Measurements from ENCODE around the gene UBA3.

The UBA3 gene

GRCh38 chr3:69080233-69080920, at the start of gene UBA3:
Gene UBA3 (minus strand): TSS chr3:69080365. CDS start chr3:69080353, 12 bp downstream.
- DNase-seq: peak; percentile 13 to 79

DNA sequence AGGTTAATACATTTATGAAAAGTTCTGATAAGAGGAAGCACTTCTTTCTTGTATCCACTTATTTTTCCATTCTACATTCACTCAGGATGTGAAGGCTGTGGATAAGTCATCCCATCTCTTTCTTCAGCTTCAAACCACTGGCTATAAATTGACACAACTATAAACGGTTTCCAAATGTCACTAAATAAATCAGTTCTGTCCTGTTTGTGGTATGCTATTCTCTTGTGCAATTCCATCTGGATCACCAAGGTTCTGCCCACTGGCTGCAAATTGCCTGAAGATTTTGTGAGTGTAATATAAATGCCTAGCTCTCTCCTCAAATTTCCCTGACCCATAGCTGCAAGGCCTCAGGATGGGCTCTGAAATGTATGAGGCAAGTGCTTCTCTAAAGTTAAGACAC, 49.4 kb upstream of the UBA3 start:
- DNase-seq: no peak

DNA sequence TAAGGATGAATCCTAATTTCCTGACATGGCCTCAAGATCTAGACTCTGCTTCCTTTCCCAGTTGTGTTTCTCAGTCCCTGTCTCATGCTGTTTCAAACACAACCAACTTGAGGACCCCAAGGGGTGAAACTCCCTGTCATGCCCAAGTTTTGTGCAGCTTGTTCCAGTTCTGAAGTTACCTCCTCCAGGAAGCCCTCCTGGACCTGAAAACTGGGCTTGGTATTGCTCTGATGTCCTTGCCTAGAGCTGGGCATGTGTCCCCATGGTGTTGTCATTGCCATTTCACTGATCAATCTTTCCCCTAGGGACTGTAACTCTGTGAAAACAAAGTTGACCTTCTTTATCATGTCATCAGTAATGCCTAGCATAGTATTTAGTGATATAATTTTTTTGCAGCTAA, 48.3 kb upstream of the UBA3 start:
- no peak for DNase-seq

DNA sequence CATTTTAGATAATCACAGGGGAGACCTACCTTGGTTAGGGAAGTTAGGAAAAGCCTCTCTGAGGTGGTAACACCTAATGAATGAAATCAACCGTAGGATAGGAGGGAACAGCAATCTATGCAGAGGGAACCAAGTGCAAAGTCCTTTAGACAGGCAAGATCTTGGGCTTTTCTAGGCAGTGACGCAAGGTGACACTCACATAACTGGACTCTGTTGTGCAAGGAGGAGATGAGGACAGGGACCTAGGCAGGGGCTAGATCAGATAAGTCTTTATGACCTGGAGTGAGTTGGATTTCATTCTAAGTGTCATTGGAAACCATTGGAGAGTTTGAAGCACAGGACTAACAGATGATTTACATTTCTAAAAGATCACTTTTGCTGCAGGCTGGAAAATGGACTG, 46.8 kb upstream of the UBA3 start:
- no peak for DNase-seq

DNA sequence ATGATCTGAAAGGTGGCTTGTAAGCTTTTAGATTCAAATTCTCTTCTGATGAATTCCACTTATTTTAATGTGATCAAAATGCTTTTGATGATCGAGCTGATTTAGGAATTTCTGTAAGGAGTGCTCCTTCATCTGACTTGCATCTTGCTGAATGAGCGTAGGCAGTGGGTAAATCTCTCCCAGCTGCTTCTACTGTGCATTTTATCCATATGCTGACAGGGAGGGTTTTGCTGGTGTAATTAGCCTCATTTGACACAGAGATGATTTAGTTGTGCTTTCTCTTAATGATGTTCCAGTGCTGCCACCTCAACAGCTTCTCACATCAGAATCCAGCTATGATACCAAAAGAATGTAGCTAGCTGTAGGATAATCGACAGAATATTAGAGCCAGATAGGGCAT, 46.1 kb upstream of the UBA3 start:
- no peak for DNase-seq

DNA sequence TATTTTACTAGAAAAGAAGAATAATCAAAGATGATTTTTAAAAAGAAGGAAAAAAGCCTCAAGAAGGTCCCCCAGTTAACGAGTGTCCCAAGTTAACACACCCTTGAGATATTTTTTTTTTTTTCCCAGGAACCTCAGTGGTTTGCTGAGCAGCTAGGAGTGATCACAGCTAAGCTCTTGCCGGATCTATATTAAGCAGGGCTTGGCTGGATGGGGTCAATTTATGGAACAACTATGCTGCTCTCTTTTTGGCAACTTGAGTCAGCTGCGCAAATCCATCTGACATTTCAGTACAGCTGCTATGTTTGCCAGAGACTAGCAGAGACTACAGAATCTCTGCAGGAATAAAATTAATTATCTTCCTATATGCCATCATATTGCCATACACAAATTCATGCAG, 42.2 kb upstream of the UBA3 start, which contains the start of gene LMOD3:
Gene LMOD3, minus strand, starts transcription at position 193 of the 400 bp plus-strand sequence. CDS start 209 bp downstream, outside the sequence.
- DNase-seq: no peak

DNA sequence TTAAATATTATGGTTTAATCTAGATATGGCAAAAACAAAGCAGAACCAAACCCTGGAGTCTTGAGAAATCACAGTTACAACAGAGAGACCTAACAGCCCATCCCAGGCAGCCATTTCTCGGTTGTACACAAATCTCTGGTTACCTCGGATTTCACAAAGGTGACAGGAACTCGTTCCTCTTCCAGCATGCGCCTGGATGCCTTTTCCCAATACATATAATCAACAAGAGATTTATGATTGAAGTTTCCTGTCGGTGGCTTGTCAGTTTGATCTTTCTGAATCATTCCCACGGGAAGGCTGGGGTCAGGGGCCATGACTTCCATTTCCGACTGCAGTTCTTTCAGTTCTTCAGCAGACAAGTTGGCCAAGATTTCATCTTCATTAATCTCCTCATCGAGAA, 41.8 kb upstream of the UBA3 start:
- no peak for DNase-seq

DNA sequence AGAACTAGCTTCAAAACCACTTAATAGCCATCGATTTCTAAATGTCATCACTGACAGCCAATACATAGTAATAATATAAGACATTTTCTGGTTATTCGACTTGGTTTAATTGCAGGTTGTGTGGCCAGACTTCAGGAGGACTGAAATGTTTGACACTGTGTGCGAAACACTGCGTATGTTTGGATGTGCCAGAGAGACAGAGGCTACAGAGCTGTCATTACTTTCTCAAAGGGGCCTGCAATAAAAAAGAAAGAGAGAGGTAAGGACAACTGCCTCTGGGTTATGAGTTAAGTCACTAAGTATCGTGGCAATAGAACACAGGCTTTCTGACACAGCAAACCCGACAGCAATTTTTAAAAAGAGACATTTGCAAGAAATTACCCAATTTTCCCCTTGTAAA, 41.3 kb upstream of the UBA3 start:
- no peak for DNase-seq

DNA sequence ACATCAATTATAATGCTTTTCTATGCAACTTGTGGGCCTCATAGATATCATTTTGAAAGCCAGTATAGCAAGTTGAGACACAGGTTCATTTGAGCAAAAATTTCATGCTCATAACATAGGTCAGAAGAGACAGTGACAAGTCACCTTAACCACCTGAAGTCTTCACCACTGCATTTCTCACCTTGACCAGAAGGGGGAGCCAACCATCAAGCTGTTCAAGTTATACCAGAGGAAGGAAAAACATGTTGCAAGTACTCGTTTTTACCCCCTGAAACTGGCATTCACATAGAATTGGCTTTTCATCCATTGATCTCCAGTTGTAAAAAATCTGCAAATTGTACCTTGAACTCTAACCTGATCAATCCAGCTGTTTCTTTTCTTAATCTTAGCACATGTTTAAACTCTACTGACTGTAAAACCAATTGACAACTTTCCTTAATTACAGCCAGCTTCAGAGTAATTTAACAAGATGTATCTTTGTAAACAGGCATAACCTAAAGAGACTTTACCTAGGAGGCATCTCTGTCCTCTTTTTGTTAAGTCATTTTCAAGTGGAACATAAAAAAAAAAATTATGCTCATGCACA, 40.8 kb upstream of the UBA3 start:
- DNase-seq: peak; percentile 7 to 12

GRCh38 chr3:69119681-69120080, 39.5 kb upstream of the UBA3 start:
- DNase-seq: no peak

- DNase-seq: no peak
These were observed 39.0 kb upstream of the UBA3 start for GRCh38 chr3:69119138-69119537.

DNA sequence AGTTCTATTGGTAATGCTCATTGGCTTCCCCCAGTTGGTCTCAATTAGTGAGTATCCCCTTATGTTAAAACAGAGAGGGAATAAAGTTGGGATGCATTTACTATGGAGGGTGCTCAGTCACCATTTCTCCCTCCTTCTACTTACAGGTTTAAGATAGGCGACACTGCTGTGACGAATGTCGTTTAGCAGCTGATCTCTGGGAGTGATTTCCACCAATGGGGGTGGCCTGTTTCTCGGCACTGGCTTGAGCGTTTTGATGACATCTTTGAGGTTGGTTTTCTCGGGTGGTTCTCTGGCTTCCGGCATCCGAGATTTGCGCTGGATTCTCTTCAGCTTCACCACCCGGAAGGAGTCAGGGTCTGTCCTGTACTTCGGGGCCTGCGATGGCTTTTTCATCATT, 38.4 kb upstream of the UBA3 start:
- DNase-seq: no peak

- DNase-seq: no peak
These were observed 36.7 kb upstream of the UBA3 start for GRCh38 chr3:69116897-69117296.

DNA sequence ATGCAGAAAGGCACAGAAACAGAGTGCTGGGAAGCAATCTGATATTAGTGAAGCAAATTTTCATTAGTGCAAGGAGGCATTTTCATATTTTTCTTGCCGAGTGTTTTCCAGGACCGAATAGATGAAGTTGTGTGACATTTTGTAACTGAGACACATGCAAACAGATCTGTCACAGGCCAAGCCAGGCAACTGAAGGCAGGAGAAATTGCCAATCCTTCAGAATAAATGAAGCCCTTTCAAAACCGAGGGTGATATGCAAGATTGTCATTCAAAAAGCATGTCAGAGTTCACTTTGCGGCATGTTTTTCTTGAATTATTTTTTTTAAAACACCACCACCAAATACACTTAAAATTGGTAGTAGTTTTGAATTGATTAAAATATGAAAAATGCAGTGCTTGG, 36.0 kb upstream of the UBA3 start:
- DNase-seq: no peak

DNA sequence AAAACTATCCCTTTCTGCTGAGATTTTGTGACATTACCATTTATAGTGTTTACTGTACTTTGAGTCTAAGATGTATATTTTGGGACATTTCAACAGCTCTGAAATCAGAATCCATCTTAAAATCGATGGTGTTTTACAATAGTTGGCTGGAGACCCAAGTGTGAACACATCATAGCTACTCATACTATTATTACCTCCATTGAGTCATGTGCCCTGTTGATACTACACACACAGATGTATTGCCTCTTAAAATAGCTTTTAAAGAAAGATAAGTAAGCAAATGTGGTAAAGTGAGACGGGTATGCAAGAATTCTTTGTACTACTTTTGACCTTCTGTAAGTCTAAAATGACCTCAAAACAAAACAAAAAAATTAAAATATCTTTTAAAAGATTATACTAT, 35.6 kb upstream of the UBA3 start:
- DNase-seq: no peak

DNA sequence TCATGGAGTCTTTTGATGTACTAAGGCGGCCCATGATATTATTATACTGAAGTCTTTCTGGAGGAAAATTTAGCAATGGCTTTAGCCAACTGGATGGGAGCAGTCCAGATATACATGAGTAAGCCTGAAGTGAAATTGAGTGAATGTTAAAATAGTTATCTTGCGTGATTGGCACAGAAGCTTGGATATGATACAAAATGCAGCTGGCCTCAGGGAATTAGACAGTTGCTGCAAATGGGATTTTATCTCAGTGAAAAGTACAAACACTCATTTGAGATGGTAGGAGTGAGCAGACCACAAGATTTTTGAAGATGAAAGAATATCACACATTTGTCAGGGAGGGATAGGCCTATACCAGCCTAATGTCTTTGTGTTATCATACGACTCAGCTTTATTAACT, 33.4 kb upstream of the UBA3 start:
- no peak for DNase-seq

- no peak for DNase-seq
These were observed 30.9 kb upstream of the UBA3 start for GRCh38 chr3:69110941-69111546.

GRCh38 chr3:69108811-69109210, 28.6 kb upstream of the UBA3 start:
- no peak for DNase-seq

- no peak for DNase-seq
These were observed 27.7 kb upstream of the UBA3 start for GRCh38 chr3:69107841-69108240.

DNA sequence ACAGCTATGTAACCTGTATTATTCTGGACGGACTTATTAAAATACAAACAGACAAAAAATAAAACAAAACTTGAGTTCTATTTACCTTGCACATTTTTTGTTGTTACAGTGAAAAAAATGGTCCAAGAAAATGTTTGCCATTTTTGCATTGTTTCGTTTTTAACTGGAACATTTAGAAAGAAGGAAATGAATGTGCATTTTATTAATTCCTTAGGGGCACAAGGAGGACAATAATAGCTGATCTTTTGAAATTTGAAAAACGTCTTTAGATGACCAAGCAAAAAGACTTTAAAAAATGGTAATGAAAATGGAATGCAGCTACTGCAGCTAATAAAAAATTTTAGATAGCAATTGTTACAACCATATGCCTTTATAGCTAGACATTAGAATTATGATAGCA, 25.2 kb upstream of the UBA3 start:
- no peak for DNase-seq

DNA sequence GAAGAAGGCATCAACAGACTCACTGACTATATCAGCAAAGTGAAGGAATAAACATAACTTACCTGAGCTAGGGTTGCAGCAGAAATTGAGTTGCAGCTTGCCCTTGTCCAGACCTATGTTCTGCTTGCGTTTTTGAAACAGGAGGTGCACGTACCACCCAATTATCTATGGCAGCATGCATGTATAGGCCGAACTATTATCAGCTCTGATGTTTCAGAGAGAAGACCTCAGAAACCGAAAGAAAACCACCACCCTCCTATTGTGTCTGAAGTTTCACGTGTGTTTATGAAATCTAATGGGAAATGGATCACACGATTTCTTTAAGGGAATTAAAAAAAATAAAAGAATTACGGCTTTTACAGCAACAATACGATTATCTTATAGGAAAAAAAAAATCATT, 24.4 kb upstream of the UBA3 start:
- no peak for DNase-seq

DNA sequence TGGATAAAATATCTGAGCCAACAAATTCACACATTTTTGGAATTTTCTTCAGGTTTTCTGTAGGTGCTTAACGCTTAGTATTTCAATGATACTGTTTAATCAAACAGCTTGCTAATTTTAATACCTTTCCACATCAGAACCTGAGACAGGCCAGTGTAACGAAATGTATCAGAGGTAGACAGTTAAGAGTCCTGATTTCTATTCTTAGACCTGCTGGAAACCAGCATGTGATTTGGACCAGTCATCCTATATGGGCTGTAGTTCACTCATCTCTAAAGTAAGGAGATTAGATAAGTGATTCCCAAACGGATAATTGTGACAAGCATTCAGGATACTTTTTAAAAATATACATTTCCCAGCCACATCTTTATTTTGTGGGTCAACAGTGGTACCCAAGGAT, 23.0 kb upstream of the UBA3 start:
- DNase-seq: no peak

DNA sequence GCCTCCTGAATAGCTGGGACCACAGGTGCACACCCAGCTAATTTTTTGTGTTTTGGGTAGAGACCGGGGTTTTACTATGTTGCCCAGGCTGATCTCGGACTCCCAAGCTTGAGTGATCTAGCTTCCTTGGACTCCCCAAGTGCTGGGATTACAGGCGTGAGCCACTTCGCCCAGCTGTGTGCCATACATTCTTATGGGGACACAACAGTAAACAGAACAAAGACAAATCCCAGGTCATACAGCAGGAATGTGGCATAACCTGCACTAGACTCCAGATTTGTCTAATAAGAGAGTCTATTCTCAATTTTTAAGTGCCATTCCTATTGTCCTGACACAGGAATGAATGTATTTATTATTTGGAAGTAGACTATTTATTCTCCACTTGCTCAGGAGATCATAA, 22.2 kb upstream of the UBA3 start:
- DNase-seq: no peak

DNA sequence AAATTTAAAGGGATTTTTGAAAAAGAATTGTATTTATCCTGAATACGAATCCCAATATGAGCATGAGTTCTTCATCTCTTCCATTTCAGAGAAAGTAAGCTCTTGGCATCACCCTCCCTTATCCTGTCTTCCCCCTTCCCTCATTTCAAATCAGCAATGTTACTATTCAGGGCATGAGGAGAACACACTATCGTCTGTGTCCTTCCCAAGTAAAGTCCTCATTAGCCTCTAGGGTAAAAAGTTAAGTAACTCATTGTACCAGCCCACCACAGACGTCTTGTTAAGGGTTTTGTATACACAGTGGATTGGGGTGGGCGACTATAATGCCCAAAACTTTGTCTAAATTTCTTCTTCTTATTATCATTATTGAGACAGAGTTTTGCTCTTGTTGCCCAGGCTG, 19.4 kb upstream of the UBA3 start:
- no peak for DNase-seq
